HCT116 (cell line): ENCODE measurements around the gene KCNH3. TPM values are rescaled to one million over a fixed set of nuclear protein-coding genes. Genes with fewer than 3 reads are reported as not detected.
"Not testable (repeated sequence)": the region's sequence is repeated elsewhere in the genome, so short reads cannot be mapped to it uniquely, and the experiment has no call there.

Experiments
- ATAC-seq: fragments of 200-7000 bp; cut with Tn5 transposase; 2 replicates; pipeline ENCODE4 v1.9.1; 2020; ENCODE audit warnings: mild to moderate bottlenecking, moderate library complexity
- BruUV-seq: library from RNA; stranded (reverse); fragments of 400-500 nt; replicated peaks from 2 replicates; lab custom pipeline; 2021; lab: Mats Ljungman, UMichigan
- CTCF ChIA-PET: fragments of 300-600 bp; sonication (Branson Sonifier 250); formaldehyde crosslinking; loops from one replicate; lab custom pipeline; 2021; ENCODE audit warnings: antibody characterized with exemption; lab: Charles Lee
- POLR2A ChIA-PET: fragments of 300-600, 350-600 bp; sonication (Branson Sonifier 250); formaldehyde crosslinking; loops from one replicate; lab custom pipeline; 2021; ENCODE audit warnings: antibody characterized with exemption; lab: Charles Lee
- RAD21 ChIA-PET, 2 experiments: fragments of 300-600 bp; sonication (Branson Sonifier 250); formaldehyde crosslinking; loops; one replicate each; lab custom pipeline; 2023; ENCODE audit warnings: low total read pairs in 2 of 2; ENCODE audit not compliant: uncharacterized antibody in 2 of 2, unreplicated experiment in 2 of 2, low non-redundant PET in 1 of 2; lab: Charles Lee
- DNase-seq: peaks from one replicate; pipeline ENCODE4 v3.0.0-alpha.2; 2010; ENCODE audit warnings: low read depth, low spot score
- H2AFZ ChIP-seq: fragments of 200-600 bp; shearing (Covaris generic), sonication (generic); 2 replicates; pipeline ENCODE4 v1.6.1; 2017; ENCODE audit warnings: low read depth, mixed run types, mixed read lengths, antibody characterized with exemption, low read length; ENCODE audit not compliant: poor library complexity, severe bottlenecking
- H3K27ac ChIP-seq: 2 replicates; pipeline ENCODE4 v1.5.1; 2012; ENCODE audit warnings: low read depth, low read length
- H3K27me3 ChIP-seq: fragments of 200-600 bp; sonication (generic); 2 replicates; pipeline ENCODE4 v1.6.1; 2016; ENCODE audit warnings: mixed run types, low read length, mixed read lengths; ENCODE audit not compliant: insufficient read depth
- H3K36me3 ChIP-seq, 2 experiments: fragments of 200-500 bp in 1 of 2; fragments of 200-600 bp in 1 of 2; sonication (Bioruptor generic) in 1 of 2; sonication (generic) in 1 of 2; 2 replicates each; pipeline versions ENCODE4 v1.5.1 to v1.6.1; 2014 to 2016; ENCODE audit warnings: low read length in 2 of 2, inconsistent platforms in 1 of 2, mixed read lengths in 1 of 2, mixed run types in 1 of 2; ENCODE audit not compliant: insufficient read depth in 2 of 2, control insufficient read depth in 1 of 2
- H3K4me1 ChIP-seq, 2 experiments: fragments of 200-600 bp in 1 of 2; sonication (generic) in 1 of 2; 2 replicates each; pipeline versions ENCODE4 v1.5.1 to v1.6.1; 2012 to 2017; ENCODE audit warnings: low read length in 2 of 2, inconsistent platforms in 1 of 2, mild to moderate bottlenecking in 1 of 2, mixed read lengths in 1 of 2, mixed run types in 1 of 2, moderate library complexity in 1 of 2; ENCODE audit not compliant: insufficient read depth in 2 of 2, control insufficient read depth in 1 of 2
- H3K4me2 ChIP-seq: fragments of 200-600 bp; sonication (generic); 2 replicates; pipeline ENCODE4 v1.6.1; 2017; ENCODE audit warnings: mixed run types, low read length, mixed read lengths
- H3K4me3 ChIP-seq, 2 experiments: fragments of 200-600 bp in 1 of 2; sonication (generic) in 1 of 2; replicated peaks in 1 of 2; 2 replicates each; pipeline ENCODE4 v1.5.1; 2011 to 2016; ENCODE audit warnings: low read length in 2 of 2, control low read depth in 1 of 2, low read depth in 1 of 2, mild to moderate bottlenecking in 1 of 2, mixed read lengths in 1 of 2, mixed run types in 1 of 2
- H3K79me2 ChIP-seq: fragments of 200-600 bp; sonication (generic); 2 replicates; pipeline ENCODE4 v1.6.1; 2017; ENCODE audit warnings: mild to moderate bottlenecking, mixed run types, low read length, moderate library complexity, mixed read lengths; ENCODE audit not compliant: insufficient read depth
- H3K9ac ChIP-seq: fragments of 200-600 bp; sonication (generic); 2 replicates; pipeline ENCODE4 v1.6.1; 2016; ENCODE audit warnings: low read length, mixed read lengths
- H3K9me2 ChIP-seq: fragments of 200-600 bp; sonication (generic), shearing (Covaris generic); 2 replicates; pipeline ENCODE4 v1.6.1; 2017; ENCODE audit warnings: mixed run types, mild to moderate bottlenecking, moderate library complexity; ENCODE audit not compliant: insufficient read depth
- H3K9me3 ChIP-seq, 2 experiments: fragments of 200-500 bp in 1 of 2; fragments of 200-600 bp in 1 of 2; sonication (Bioruptor generic) in 1 of 2; sonication (generic) in 1 of 2; 2 replicates each; pipeline ENCODE4 v1.6.1; 2014 to 2017; ENCODE audit warnings: low read length in 2 of 2, mixed read lengths in 2 of 2, inconsistent platforms in 1 of 2, low read depth in 1 of 2, mild to moderate bottlenecking in 1 of 2, mixed run types in 1 of 2, moderate library complexity in 1 of 2; ENCODE audit not compliant: control insufficient read depth in 1 of 2, insufficient read depth in 1 of 2
- H4K20me1 ChIP-seq: fragments of 200-600 bp; sonication (generic), shearing (Covaris generic); 2 replicates; pipeline ENCODE4 v1.6.1; 2017; ENCODE audit warnings: mixed run types, mild to moderate bottlenecking, moderate library complexity; ENCODE audit not compliant: insufficient read depth
- CEBPB ChIP-seq: IDR thresholded peaks from 2 replicates; pipeline ENCODE4 v1.6.1; 2012; ENCODE audit warnings: low read depth
- ELF1 ChIP-seq: IDR thresholded peaks from 2 replicates; pipeline ENCODE4 v1.6.1; 2012; ENCODE audit warnings: low read depth, borderline replicate concordance
- ZNF274 ChIP-seq: fragments of 200-500 bp; sonication (Bioruptor generic); IDR thresholded peaks from 2 replicates; pipeline ENCODE4 v1.6.1; 2014; ENCODE audit warnings: mild to moderate bottlenecking, low read depth, low read length, inconsistent platforms
- intact Hi-C: fragments of 100-400 bp; cut with micrococcal nuclease; formaldehyde crosslinking; loops from 2 replicates; pipeline ENCODE4 v1.10.0; 2022
- total RNA-seq: library from RNA; stranded (reverse); gene quantifications from one replicate; pipeline ENCODE4 v1.2.1, GENCODE V29; 2021; ENCODE audit not compliant: unreplicated experiment
- TF ChIP-seq, protein P1 (sequence below): IDR thresholded peaks from 2 replicates; pipeline ENCODE4 v1.6.1; 2012; ENCODE audit warnings: low read depth

Gene KCNH3
- total RNA-seq, 1 experiment from 2014 or later, result 35.3 TPM

DNA sequence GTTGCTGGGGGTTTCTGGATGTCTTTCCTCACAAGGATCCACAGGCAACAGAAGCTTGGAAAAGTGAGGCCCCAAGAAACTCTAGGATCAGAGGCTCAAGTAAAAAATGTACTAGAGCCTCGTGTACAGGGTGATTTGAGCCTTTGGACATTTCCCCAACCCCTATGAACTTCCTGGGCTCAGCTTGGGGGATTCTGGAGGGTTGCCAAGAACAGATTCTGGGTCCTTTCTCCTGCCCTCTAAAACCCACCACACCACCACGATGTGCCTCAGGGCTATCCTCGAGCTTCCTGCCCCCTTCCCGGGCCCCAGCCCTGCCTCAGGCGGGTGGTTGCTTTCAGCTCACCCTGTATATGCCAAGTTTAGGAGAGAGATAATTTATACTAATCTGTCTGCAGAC, 66.0 kb downstream of the KCNH3 start:
- H3K4me1 ChIP-seq, result no peaks in the 10 kb centered on the region
- no peak overlapping the region for H3K4me2 ChIP-seq
- no peak overlapping the region for H3K27ac ChIP-seq
- DNase-seq (no peak), ATAC-seq (no peak)
- H3K9me3 ChIP-seq, result no peaks in the 10 kb centered on the region
- no peak for TF ChIP-seq CEBPB
- TF ChIP-seq, protein P1, sequence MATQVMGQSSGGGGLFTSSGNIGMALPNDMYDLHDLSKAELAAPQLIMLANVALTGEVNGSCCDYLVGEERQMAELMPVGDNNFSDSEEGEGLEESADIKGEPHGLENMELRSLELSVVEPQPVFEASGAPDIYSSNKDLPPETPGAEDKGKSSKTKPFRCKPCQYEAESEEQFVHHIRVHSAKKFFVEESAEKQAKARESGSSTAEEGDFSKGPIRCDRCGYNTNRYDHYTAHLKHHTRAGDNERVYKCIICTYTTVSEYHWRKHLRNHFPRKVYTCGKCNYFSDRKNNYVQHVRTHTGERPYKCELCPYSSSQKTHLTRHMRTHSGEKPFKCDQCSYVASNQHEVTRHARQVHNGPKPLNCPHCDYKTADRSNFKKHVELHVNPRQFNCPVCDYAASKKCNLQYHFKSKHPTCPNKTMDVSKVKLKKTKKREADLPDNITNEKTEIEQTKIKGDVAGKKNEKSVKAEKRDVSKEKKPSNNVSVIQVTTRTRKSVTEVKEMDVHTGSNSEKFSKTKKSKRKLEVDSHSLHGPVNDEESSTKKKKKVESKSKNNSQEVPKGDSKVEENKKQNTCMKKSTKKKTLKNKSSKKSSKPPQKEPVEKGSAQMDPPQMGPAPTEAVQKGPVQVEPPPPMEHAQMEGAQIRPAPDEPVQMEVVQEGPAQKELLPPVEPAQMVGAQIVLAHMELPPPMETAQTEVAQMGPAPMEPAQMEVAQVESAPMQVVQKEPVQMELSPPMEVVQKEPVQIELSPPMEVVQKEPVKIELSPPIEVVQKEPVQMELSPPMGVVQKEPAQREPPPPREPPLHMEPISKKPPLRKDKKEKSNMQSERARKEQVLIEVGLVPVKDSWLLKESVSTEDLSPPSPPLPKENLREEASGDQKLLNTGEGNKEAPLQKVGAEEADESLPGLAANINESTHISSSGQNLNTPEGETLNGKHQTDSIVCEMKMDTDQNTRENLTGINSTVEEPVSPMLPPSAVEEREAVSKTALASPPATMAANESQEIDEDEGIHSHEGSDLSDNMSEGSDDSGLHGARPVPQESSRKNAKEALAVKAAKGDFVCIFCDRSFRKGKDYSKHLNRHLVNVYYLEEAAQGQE, result no peak
- TF ChIP-seq ZNF274, result no peak
- no peak for TF ChIP-seq ELF1
- intact Hi-C loops, result no loop called here
- ChIA-PET RAD21 (no interaction called here), POLR2A (no interaction called here), CTCF (interaction anchor here (1.3 kb wide), 1 partner anchor 25 kb away, joined by 3 read pairs; no protein-coding TSS in a partner anchor)
- BruUV-seq, result no TSS peak
- no peak overlapping the region for H2AFZ ChIP-seq
- H3K9ac ChIP-seq, result no peak overlapping the region
- no peak overlapping the region for H3K4me3 ChIP-seq
- H3K9me2 ChIP-seq, result no peaks in the 10 kb centered on the region
- H4K20me1 ChIP-seq, result no peaks in the 10 kb centered on the region; the same call in 1 of the 2 replicates
- H3K27me3 ChIP-seq, result no peaks in the 10 kb centered on the region
- no peaks in the 10 kb centered on the region for H3K79me2 ChIP-seq
- no peaks in the 10 kb centered on the region for H3K36me3 ChIP-seq

DNA sequence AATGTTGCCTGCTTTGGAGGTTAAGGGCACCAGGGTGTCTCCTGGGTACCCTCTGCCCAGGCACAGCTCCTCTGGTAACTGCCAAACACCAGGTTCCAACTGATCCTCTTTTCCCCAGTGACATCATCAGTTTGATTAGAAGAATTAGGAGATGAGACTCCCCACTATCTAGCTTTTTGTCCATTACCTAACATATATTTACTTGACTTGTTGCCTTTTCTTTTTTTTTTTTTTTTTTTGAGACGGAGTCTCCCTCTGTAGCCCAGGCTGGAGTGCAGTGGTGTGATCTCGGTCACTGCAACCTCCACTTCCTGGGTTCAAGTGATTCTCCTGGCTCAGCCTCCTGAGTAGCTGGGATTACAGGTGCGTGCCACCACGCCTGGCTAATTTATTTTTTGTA, 66.7 kb downstream of the KCNH3 start, which contains the start of gene FAM186B:
FAM186B (minus strand) TSS at position 101 of the 400 bp plus-strand sequence. CDS start 162 bp downstream, outside the sequence.
- H4K20me1 ChIP-seq, H3K4me3 ChIP-seq, H3K4me2 ChIP-seq, POLR2A ChIA-PET, H3K36me3 ChIP-seq, BruUV-seq, H3K4me1 ChIP-seq, DNase-seq, H3K9me3 ChIP-seq, CTCF ChIA-PET, H2AFZ ChIP-seq, RAD21 ChIA-PET, ATAC-seq, intact Hi-C loops, H3K9me2 ChIP-seq, H3K9ac ChIP-seq, H3K27ac ChIP-seq, H3K79me2 ChIP-seq, H3K27me3 ChIP-seq: not testable (repeated sequence)

Other genes starting within 250 kb of the KCNH3 start
- 6.7 TPM for gene PRPH, start 243.9 kb upstream of the KCNH3 start, total RNA-seq
- 99.1 TPM for gene TROAP, start 215.8 kb upstream of the KCNH3 start, total RNA-seq
- 8.1 TPM for gene C1QL4, start 201.8 kb upstream of the KCNH3 start, total RNA-seq
- gene DNAJC22, start 192.1 kb upstream of the KCNH3 start, total RNA-seq, result 27.7 TPM
- gene SPATS2, start 171.6 kb upstream of the KCNH3 start, total RNA-seq, result 74.2 TPM
- gene MCRS1, start 29.1 kb downstream of the KCNH3 start, total RNA-seq, result 91.9 TPM
- gene FAM186B, start 66.6 kb downstream of the KCNH3 start, total RNA-seq, result 0.42 TPM
- 29.0 TPM for gene PRPF40B, start 84.5 kb downstream of the KCNH3 start, total RNA-seq
- gene FMNL3, start 168.4 kb downstream of the KCNH3 start, total RNA-seq, result 3.5 TPM
- 510 TPM for gene TMBIM6, start 202.5 kb downstream of the KCNH3 start, total RNA-seq